ENCODE data around the gene SMC4.

SMC4 gene

GRCh38 chr3:160403796-160404470 is 4.5 kb downstream of the SMC4 start:
- DNase-seq (ENCODE audit: extremely low read depth, low read depth): no peak
- no peak for TF ChIP-seq CTCF (IDR thresholded peaks at IDR 0.05; ENCODE audit: low read depth, low read length)

DNA sequence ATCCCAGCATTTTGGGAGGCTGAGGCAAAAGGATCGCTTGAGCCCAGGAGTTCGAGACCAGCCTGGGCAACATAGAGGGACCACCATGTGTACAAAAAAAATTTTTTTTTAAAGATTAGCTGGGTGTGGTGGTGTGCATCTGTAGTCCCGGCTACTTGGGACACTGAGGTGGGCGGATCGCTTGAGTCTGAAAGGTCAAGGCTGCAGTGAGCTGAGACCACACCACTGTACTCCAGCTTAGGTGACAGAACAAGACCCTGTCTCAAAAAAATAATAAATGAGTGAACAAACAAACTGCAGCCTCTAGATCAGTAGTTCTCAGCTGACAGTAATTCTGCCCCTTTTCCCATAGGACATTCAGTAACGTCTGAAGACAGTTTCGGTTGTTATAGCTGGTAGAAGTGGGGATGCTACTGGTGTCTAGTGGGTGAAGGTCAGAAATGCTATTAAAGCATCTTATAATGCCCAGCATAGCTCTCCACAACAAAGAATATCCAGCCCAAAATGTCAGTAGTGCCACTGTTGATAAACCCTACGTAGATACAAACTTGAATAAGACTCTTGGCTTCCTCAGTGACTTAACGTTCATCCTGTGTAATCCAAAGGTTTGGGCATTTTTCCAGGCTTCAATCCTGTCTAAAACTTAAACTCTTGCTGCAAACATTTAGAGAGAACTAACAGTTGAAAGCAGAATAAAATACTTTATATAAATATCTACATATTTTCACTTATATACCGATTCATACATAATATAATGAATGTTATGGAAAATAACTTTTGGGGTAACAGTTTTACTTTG is 10.6 kb downstream of the SMC4 start:
- TF ChIP-seq CTCF (IDR thresholded peaks at IDR 0.05; ENCODE audit: low read depth, low read length): no peak
- DNase-seq (ENCODE audit: extremely low read depth, low read depth): no peak

DNA sequence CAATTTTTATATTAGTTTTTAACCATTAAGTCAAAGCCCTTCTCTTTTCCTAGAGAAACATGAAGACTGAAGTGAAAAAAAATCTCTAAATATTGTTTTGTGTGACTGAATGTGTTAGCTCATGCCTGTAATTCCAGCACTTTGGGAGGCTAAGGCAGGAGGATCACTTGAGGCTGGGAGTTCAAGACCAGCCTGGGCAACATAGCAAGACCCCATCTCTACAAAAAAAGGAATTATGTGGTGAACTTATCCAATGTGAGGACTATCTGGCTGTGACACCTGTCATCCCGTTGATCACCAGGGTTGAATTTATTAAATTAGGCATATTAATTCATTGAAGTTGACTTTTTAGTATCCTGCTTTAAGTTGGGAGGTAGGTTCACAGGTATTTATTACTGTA is 13.0 kb downstream of the SMC4 start:
- DNase-seq (ENCODE audit: extremely low read depth, low read depth): no peak
- TF ChIP-seq CTCF (IDR thresholded peaks at IDR 0.05; ENCODE audit: low read depth, low read length): no peak

- DNase-seq (ENCODE audit: extremely low read depth, low read depth): peak; percentile 73
- TF ChIP-seq CTCF (IDR thresholded peaks at IDR 0.05; ENCODE audit: low read depth, low read length): peak; percentile 80
These were observed 14.3 kb downstream of the SMC4 start for GRCh38 chr3:160413613-160414248.

DNA sequence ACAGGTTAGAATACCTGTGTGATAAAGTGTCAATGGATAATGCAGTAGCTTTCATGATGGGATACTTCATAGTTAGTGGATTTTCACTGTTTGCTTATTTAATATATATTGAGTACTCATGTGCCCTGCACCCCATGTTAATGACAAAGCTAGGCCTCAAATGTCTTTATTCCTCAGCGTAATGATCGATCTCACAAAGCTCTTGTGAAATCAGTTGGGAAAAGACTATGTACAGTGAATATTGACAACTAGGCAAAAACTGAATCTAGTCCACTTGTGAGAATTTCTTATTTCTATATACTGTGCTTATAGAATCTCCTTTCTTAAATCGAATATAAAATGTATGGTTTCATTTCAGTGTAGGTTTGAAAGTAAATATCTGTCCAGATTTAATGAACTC is 17.9 kb downstream of the SMC4 start:
- no peak for TF ChIP-seq CTCF (IDR thresholded peaks at IDR 0.05; ENCODE audit: low read depth, low read length)
- no peak for DNase-seq (ENCODE audit: extremely low read depth, low read depth)

DNA sequence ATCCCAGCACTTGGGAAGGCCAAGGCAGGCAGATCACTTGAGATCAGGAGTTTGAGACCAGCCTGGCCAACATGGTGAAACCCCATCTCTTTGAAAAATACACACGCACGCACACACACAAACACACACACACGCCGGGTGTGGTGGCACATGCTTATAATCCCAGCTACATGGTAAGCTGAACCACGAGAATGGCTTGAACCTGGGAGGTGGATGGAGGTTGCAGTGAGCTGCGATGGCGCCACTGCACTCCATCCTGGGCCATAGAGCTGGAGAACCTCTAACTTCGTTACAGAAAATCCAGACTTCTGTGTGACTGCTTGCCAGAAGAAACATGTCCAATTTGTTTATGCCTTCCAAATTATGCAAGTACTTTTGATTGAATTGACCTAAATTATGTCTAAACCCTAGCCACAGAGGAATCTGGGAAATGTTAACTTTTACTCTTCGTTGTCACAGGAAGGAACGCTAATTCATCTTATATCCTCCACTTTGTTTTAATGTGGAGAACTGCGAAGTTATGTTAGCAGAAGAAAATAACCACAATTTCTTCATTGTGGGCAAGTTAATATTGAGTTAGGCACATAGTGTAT is 28.5 kb downstream of the SMC4 start:
- no peak for DNase-seq (ENCODE audit: extremely low read depth, low read depth)
- no peak for TF ChIP-seq CTCF (IDR thresholded peaks at IDR 0.05; ENCODE audit: low read depth, low read length)
